GM21381 (cell line): ENCODE data around the gene PGLYRP3.
"Not testable (repeated sequence)": the region's sequence is repeated elsewhere in the genome, so short reads cannot be mapped to it uniquely, and the experiment has no call there.

Source experiments
- ATAC-seq: cut with Tn5 transposase; IDR thresholded peaks from one replicate; pipeline ENCODE4 v1.9.1; 2021; ENCODE audit warnings: mild to moderate bottlenecking, moderate library complexity; ENCODE audit not compliant: unreplicated experiment

Gene PGLYRP3

DNA sequence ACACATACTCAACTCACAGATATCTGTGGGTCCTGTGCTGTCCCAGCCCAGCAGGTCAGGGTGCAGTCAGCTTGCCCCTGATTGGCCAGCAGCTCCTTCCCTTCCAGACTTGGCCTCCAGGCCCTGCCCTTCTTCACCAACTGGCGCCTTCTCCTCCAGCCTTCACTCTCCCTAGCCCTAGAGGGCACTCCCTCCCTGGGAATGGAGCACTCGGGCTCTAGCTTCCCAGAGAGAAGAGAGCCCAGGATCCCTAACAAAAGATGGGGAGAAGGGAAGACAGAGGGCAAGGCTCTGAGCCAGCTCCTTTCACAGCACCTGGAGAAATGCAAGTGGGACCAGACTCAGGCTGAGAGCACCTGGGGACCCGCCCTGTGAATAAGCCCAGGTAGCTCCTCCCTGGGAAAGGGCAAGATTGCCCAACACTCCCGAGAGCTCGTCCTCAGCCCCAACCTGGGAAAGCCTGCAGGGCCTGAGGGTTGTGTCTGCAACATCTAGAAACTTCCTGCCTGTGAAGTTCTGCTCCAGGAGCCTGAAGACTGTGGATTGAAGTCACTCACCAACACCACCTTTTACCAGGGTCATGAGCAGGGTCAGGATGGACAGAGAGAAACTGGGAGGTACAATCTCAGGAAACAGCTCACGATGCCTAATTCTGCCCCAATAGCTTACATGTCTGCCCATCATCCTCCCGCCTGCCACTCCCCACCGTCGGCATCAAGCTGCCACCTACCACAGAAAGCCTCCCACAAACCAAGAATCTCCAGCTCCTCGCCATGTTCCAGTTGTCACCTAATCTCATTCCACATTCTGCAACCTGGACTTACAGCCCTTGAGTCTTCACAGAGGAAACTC, 36.0 kb upstream of the PGLYRP3 start, which contains the start of gene PGLYRP4:
Gene PGLYRP4, minus strand, starts transcription at position 331 of the 852 bp plus-strand sequence. CDS start 909 bp downstream, outside the sequence.
- no peak for ATAC-seq

DNA sequence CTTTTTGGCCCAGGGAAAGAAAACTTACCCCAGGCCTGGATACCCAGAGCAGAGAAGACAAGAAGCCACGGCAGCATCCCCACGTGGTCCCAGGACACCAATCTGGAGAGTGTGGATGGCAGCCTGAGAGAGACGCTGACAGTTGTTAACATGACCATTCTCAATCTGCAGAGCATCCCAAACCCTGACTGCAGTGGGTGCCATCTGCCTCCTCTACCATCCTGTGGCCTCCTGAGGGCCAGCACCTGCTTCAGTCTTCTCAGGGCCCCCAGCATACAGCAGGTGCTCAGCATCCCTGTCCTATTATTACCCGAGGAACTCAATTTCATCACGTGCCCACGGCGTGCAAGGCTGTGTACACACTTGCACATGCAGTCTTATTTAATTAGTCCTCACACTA, 35.1 kb upstream of the PGLYRP3 start:
- ATAC-seq = no peak

DNA sequence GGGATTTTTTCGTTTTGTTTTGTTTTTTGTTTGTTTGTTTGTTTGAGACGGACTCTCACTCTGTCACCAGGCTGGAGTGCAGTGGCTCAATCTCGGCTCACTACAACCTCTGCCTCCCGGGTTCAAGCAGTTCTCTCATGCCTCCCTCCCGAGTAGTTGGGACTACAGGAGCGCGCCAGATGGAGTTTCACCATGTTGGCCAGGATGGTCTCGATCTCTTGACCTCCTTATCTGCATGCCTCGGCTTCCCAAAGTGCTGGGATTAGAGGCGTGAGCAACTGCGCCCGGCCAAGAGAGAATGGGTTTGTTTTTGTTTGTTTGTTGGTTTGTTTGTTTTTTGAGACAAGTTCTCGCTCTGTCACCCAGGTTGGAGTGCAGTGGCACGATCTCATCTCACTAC, 34.3 kb upstream of the PGLYRP3 start:
- not testable (repeated sequence) for ATAC-seq

GRCh38 chr1:153346077-153346723, 33.4 kb upstream of the PGLYRP3 start:
- no peak for ATAC-seq

GRCh38 chr1:153345187-153346076, 32.7 kb upstream of the PGLYRP3 start:
- no peak for ATAC-seq

DNA sequence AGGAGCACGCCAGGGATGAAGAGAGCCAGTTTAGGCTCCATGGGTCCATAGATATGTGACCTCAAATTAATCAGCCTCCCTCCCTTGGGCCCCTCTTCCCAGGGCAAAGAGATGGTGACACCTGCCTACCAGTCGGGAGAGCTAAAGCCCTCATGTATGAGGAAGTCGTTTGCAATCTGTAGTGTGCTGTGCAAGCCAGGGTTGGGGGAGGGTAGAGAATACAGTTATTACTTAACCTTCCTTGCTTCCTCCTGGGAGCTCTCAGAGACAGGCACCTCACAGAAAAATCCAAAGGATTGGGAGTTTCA, 31.9 kb upstream of the PGLYRP3 start:
- no peak for ATAC-seq

DNA sequence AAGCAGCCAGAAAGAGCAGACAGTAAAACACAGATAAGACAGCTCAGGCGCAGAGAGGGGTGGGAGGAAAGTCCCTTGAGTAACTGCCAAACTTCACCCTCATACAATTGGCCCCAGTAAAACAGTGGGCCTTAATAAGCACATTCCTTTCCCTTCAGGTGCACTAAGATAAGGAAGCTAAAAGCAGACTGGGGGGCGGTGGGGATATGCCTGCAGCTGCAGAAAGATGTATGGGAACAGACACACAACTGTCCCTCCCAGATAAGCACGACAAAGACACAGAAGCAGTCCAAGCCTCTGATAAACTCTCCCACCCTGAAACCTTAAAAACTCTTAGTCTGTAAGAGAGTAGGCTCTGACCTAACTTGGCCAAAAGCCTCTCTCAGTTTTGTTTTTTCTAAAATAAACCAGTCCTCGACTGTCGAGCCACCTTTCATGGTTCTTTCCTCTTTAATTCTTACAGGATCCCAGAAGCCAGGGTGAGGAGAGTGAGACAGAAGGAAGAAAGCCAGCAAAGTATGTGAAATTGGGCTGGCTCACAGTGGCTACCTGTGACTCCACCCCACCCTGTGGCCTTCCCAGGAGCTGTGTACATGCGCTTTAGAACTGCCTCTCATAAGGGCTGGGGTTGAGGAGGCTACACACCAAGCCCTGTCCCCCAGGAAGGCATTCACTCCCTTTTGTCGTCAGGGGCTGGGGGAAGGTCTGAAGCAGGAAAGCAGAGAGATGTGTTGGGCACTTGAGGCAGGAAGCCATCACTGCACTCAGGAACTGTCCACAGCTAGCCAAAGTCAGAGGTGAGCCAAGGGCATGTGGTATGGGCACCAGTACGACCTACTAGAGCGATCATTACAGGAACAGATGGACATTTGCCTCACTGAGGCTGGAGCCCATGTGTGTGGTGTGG, 31.3 kb upstream of the PGLYRP3 start:
- no peak for ATAC-seq

- ATAC-seq = no peak
Observed at GRCh38 chr1:153343040-153343681, 30.4 kb upstream of the PGLYRP3 start.

- no peak for ATAC-seq
Observed at GRCh38 chr1:153342178-153342577, 29.4 kb upstream of the PGLYRP3 start.

- no peak for ATAC-seq
Observed at GRCh38 chr1:153341431-153341934, 28.7 kb upstream of the PGLYRP3 start.

DNA sequence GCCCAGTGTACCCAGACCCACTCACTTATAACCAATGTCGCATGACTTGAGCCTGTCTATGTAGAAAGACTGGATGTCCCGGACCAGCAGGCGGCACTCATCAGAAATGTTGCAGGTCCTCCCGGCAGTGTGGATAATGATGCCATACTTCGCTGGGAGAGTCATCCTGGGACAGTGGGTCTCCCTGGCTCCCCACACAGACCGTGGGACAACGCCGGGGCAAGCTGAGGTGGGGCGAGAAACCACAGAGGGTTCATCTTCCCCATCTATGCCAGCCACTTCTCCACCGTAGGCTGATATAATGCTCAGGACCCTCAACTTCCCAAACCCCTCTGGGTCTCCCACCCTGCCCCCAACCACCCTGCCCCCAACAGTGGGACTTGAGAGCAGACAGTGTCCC, 27.6 kb upstream of the PGLYRP3 start:
- no peak for ATAC-seq

DNA sequence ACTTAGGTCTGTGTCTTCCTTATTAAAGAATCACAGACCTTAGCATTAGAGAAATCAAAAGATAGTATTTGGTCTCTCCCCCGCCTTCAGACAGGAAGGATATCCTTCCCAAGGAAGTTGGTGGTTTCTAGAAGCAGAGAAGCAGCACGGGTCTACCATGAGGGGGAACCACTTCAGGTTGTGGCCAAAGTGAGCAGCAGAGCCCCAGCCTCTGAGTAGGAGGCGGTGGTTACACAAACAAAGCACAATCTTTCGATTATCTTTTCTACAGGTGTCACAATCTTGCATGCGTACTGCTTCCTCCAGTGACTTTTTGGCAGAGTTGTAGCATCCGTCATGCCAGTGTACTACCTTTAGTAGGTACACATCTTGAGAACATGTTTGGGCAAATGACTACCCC, 27.1 kb upstream of the PGLYRP3 start:
- no peak for ATAC-seq

DNA sequence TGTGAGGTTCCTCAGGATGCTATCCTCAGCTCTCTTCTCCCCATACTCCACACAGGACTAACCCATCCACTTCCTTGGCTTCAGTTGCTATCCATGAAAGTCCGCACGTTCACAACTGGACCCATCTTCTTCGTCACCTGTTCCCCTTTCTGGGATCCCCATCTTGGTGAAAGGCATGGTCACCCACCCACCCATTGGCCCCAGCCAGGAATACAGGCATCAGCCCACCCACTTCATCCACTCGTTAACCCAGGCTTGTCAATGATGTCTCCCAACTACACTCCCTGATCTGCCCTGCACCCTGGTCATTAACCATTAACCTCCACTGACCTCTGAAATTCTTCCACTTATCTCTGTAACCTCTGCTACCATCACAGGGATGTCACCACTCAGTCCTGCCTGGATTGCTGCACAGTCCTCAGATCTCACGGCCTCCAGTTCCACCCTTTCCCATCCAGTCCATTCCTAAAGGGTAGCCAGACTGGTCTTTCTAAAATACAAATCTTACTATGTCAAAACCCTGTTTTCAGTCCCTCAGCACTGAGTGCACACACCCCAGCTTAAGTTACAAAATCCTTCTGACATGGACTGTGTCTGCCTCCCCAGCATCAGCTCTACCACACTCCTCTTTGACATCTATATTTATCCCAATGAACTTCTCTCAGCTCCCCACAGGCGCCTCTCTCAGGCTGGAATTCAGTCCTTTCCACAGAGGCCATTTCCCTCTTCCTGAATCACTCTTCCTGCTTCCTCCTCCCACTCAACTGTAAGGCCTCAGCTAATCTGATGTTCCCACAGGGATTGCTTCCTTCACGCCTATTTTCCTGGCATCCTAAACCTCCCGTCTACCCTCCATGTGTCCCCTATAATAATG, 25.5 kb upstream of the PGLYRP3 start:
- no peak for ATAC-seq

GRCh38 chr1:153336650-153337049, 23.9 kb upstream of the PGLYRP3 start:
- no peak for ATAC-seq

- no peak for ATAC-seq
Observed at GRCh38 chr1:153333902-153334301, 21.1 kb upstream of the PGLYRP3 start.

- ATAC-seq = no peak
Observed at GRCh38 chr1:153324912-153325311, 12.2 kb upstream of the PGLYRP3 start.

GRCh38 chr1:153322568-153322967, 9.8 kb upstream of the PGLYRP3 start:
- no peak for ATAC-seq

DNA sequence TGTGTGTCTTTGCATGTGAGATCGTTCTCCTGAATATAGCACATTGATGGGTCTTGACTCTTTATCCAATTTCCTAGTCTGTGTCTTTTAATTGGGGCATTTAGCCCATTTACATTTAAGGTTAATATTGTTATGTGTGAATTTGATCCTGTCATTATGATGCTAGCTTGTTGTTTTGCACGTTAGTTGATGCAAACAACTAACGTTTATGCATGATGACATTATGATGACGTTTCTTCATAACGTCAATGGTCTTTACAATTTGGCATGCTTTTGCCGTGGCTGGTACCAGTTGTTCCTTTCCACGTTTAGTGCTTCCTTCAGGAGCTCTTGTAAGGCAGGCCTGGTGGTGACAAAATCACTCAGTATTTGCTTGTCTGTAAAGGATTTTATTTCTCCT, 5.4 kb upstream of the PGLYRP3 start:
- ATAC-seq = not testable (repeated sequence)

DNA sequence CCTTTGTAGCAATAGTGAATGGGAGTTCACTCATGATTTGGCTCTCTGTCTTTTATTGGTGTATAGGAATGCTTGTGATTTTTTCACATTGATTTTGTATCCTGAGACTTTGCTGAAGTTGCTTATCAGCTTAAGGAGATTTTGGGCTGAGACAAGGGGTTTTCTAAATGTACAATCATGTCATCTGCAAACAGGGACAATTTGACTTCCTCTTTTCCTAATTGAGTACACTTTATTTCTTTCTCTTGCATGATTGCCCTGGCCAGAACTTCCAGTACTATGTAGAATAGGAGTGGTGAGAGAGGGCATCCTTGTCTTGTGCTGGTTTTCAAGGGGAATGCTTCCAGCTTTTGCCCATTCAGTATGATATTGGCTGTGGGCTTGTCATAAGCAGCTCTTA, 3.3 kb upstream of the PGLYRP3 start:
- not testable (repeated sequence) for ATAC-seq
